Adipocyte (in vitro differentiated cells): ENCODE measurements around the gene ALDH3A1.
"Not testable (repeated sequence)": the region's sequence is repeated elsewhere in the genome, so short reads cannot be mapped to it uniquely, and the experiment has no call there.

Experiments
- DNase-seq: peaks from one replicate; pipeline ENCODE4 v3.0.0-alpha.2; 2015; ENCODE audit warnings: low read depth
- H3K27me3 ChIP-seq: replicated peaks from 2 replicates; pipeline ENCODE4 v1.7.0; 2013; ENCODE audit warnings: mild to moderate bottlenecking, low read length, moderate library complexity; ENCODE audit not compliant: control insufficient read depth, insufficient read depth
- H3K36me3 ChIP-seq: 2 replicates; pipeline ENCODE4 v1.7.0; 2013; ENCODE audit warnings: low read length, mild to moderate bottlenecking, moderate library complexity; ENCODE audit not compliant: control insufficient read depth, insufficient read depth, severe bottlenecking
- H3K4me1 ChIP-seq: 2 replicates; pipeline ENCODE4 v1.7.0; 2013; ENCODE audit warnings: mild to moderate bottlenecking, low read length, moderate library complexity; ENCODE audit not compliant: control insufficient read depth, insufficient read depth
- H3K4me3 ChIP-seq: 2 replicates; pipeline ENCODE4 v1.7.0; 2013; ENCODE audit warnings: mild to moderate bottlenecking, low read length, moderate library complexity
- H3K9ac ChIP-seq: 2 replicates; pipeline ENCODE4 v1.7.0; 2013; ENCODE audit warnings: mild to moderate bottlenecking, low read length, moderate library complexity
- H3K9me3 ChIP-seq: 2 replicates; pipeline ENCODE4 v1.7.0; 2013; ENCODE audit warnings: mild to moderate bottlenecking, low read length, moderate library complexity; ENCODE audit not compliant: control insufficient read depth

Gene ALDH3A1

GRCh38 chr17:19769946-19770652 lies 22.0 kb upstream of the ALDH3A1 start:
- peak; percentile 72 for DNase-seq
- Histone ChIP-seq H3K4me3 (no peak overlapping the region), H3K9me3 (no peaks in the 10 kb centered on the region), H3K27me3 (no peaks in the 10 kb centered on the region), H3K4me1 (peaks cover 31% of the 10 kb centered on the region), H3K9ac (no peak overlapping the region), H3K36me3 (peaks cover 11% of the 10 kb centered on the region)

GRCh38 chr17:19768046-19768782 lies 20.1 kb upstream of the ALDH3A1 start:
- Histone ChIP-seq H3K4me3 (no peak overlapping the region), H3K9me3 (no peaks in the 10 kb centered on the region), H3K9ac (peak overlapping the region; percentile 13), H3K36me3 (no peaks in the 10 kb centered on the region), H3K27me3 (no peaks in the 10 kb centered on the region), H3K4me1 (peaks cover 31% of the 10 kb centered on the region)
- DNase-seq: no peak

- Histone ChIP-seq H3K9me3 (no peaks in the 10 kb centered on the region), H3K36me3 (no peaks in the 10 kb centered on the region), H3K9ac (no peak overlapping the region), H3K4me3 (no peak overlapping the region), H3K4me1 (peaks cover 26% of the 10 kb centered on the region), H3K27me3 (no peaks in the 10 kb centered on the region)
- DNase-seq: peak; percentile 88
These were observed 18.5 kb upstream of the ALDH3A1 start for GRCh38 chr17:19766421-19767270.

GRCh38 chr17:19766016-19766415 lies 17.9 kb upstream of the ALDH3A1 start:
- Histone ChIP-seq H3K4me3 (no peak overlapping the region), H3K9me3 (no peaks in the 10 kb centered on the region), H3K27me3 (peaks cover 3% of the 10 kb centered on the region), H3K9ac (no peak overlapping the region), H3K36me3 (no peaks in the 10 kb centered on the region), H3K4me1 (peaks cover 20% of the 10 kb centered on the region)
- DNase-seq: no peak

- H3K36me3 ChIP-seq, H3K9me3 ChIP-seq, H3K9ac ChIP-seq, H3K4me3 ChIP-seq, H3K4me1 ChIP-seq, H3K27me3 ChIP-seq, DNase-seq: not testable (repeated sequence)
These were observed 15.9 kb upstream of the ALDH3A1 start for GRCh38 chr17:19763991-19764390.

GRCh38 chr17:19763416-19763815 lies 15.3 kb upstream of the ALDH3A1 start:
- no peak overlapping the region for H3K9ac ChIP-seq
- no peaks in the 10 kb centered on the region for H3K9me3 ChIP-seq
- DNase-seq: no peak
- peaks cover 2% of the 10 kb centered on the region for H3K4me1 ChIP-seq
- no peak overlapping the region for H3K4me3 ChIP-seq
- H3K27me3 ChIP-seq: peaks cover 5% of the 10 kb centered on the region
- H3K36me3 ChIP-seq: no peaks in the 10 kb centered on the region

- Histone ChIP-seq H3K4me3 (no peak overlapping the region), H3K9ac (no peak overlapping the region), H3K36me3 (no peaks in the 10 kb centered on the region), H3K4me1 (peaks cover 2% of the 10 kb centered on the region), H3K9me3 (no peaks in the 10 kb centered on the region), H3K27me3 (peaks cover 5% of the 10 kb centered on the region)
- DNase-seq: peak; percentile 88
These were observed 14.4 kb upstream of the ALDH3A1 start for GRCh38 chr17:19762515-19762961.

GRCh38 chr17:19760746-19761145 lies 12.6 kb upstream of the ALDH3A1 start:
- no peak overlapping the region for H3K4me3 ChIP-seq

GRCh38 chr17:19759568-19760549 lies 11.8 kb upstream of the ALDH3A1 start:
- Histone ChIP-seq H3K36me3 (no peaks in the 10 kb centered on the region), H3K4me1 (no peaks in the 10 kb centered on the region), H3K9ac (no peak overlapping the region), H3K4me3 (no peak overlapping the region), H3K9me3 (no peaks in the 10 kb centered on the region), H3K27me3 (peaks cover 8% of the 10 kb centered on the region)
- DNase-seq: no peak

More at GRCh38 chr17:19760746-19761145, 12.6 kb upstream of the ALDH3A1 start:
- no peaks in the 10 kb centered on the region for H3K36me3 ChIP-seq
- no peak for DNase-seq
- no peaks in the 10 kb centered on the region for H3K9me3 ChIP-seq
- H3K27me3 ChIP-seq: peaks cover 8% of the 10 kb centered on the region
- H3K4me1 ChIP-seq: no peaks in the 10 kb centered on the region
- no peak overlapping the region for H3K9ac ChIP-seq

GRCh38 chr17:19757536-19758180 lies 9.6 kb upstream of the ALDH3A1 start:
- Histone ChIP-seq H3K9me3 (no peaks in the 10 kb centered on the region), H3K36me3 (no peaks in the 10 kb centered on the region), H3K27me3 (peaks cover 8% of the 10 kb centered on the region), H3K4me3 (no peak overlapping the region), H3K9ac (no peak overlapping the region), H3K4me1 (peaks cover 8% of the 10 kb centered on the region)
- no peak for DNase-seq
